ENCODE measurements around the gene TOX2.

TOX2 gene

DNA sequence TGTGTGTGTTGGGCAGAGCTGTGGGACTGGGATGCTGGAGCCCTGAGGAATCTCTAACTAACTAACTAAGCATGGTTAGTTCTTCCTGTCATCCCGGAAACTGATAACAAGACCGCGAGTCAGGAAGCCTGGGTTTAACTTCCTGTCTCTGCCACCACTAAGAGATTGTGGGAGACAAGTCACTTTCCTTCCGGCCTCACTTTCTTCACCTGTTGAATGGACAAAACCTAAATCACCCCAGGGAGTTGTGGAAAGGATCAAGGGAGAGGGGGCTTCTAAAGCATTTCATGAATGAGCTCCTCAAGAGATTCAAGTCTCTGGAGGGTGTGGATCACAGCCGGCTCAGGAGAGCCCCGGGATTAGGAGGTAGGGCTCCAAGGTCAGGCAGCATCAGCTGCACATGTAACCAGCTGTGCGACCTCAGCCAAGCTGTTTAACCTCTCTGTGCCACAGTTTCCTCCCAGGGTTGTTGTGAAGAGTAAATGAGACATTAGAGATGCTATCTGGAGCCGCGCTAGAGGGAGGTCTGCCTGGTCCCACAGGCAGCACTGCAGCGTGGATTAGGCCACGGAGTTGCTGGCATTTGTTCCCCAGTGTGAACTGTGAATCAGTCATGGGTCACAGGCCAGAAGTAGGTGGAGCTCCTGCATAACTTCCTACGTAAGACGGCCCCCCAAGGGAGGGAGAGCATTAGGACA, 105.1 kb downstream of the TOX2 start:
- no peak for DNase-seq (ENCODE audit: low read depth)

DNA sequence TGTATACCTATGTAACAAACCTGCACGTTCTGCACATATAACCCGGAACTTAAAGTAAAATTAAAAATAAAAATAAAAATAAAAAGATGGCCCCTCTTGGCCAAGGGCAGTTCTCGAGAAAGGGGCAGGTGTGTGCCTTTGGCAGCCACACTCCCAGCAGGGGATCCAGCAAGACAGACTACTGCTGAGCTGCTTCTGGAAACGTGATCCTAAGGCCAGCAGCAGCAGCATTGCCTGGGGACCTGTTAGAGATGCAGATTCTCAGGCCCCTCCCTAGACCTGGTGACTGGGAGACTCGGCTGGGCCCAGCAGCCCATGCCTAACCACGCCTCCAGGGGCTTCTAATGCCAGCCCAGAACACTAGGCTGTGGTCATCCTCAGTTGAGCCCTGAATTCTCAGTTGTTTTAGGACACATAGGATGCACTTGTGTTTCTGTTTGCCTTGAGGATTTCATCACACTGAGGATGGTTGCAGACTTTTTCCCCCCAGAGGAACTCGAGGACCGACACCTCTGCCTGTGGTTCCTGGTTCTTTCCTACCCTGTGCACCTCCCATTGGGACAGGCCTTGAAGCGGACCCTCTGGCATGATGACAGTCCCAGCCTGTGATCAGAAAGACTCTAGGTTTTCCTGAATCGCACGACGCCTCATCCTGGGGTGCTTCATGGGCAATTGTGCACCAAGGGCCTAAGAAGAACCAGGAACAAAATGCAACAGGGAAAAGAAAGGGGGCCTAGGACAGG, 105.9 kb downstream of the TOX2 start:
- DNase-seq (ENCODE audit: low read depth) = no peak

GRCh38 chr20:44021186-44021585, 106.5 kb downstream of the TOX2 start:
- DNase-seq (ENCODE audit: low read depth) = no peak

DNA sequence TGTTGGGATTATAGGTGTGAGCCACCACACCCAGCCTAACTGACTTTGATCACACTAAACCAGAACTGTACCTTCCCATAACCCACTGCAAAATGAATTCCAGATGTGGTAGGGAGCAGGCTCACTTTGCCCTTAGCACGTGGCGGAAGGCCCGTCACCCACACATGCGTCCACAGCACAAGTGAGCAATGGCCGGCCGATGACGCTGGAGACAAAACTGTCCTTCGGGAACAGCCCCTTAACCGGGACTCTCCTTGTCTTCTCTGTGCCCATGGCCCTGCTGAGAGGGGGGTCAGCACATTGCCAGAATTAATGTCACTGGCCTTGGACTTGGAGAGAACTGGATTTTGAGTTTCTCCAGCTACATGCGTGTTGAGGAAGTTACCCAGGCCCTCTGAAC, 107.2 kb downstream of the TOX2 start:
- no peak for DNase-seq (ENCODE audit: low read depth)

GRCh38 chr20:44022464-44022863, 107.8 kb downstream of the TOX2 start:
- no peak for DNase-seq (ENCODE audit: low read depth)

- DNase-seq (ENCODE audit: low read depth) = no peak
These were observed 109.1 kb downstream of the TOX2 start for GRCh38 chr20:44023515-44024371.

- no peak for DNase-seq (ENCODE audit: low read depth)
These were observed 110.3 kb downstream of the TOX2 start for GRCh38 chr20:44024820-44025580.

DNA sequence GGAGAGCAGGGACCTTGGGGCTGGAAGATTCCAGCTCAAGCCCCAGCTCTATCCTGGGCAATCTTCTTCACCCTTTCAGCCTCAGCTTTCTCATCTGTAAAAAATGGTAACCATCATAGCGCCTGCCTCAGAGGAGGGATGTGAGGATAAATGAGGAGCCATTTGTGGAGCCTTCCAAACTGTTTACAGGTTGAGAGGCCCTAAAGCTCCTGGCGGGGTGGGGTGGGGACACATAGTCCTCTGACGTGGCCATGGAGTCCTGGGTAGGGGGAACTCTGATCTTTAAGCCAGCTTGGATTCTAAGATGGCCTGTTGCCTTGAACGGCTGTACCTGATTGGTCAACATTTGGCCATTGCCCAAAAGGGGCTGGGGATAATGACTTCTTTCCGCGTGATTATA, 111.1 kb downstream of the TOX2 start:
- no peak for DNase-seq (ENCODE audit: low read depth)

- no peak for DNase-seq (ENCODE audit: low read depth)
These were observed 112.1 kb downstream of the TOX2 start for GRCh38 chr20:44026647-44027342.

- no peak for DNase-seq (ENCODE audit: low read depth)
These were observed 112.8 kb downstream of the TOX2 start for GRCh38 chr20:44027343-44028002.

DNA sequence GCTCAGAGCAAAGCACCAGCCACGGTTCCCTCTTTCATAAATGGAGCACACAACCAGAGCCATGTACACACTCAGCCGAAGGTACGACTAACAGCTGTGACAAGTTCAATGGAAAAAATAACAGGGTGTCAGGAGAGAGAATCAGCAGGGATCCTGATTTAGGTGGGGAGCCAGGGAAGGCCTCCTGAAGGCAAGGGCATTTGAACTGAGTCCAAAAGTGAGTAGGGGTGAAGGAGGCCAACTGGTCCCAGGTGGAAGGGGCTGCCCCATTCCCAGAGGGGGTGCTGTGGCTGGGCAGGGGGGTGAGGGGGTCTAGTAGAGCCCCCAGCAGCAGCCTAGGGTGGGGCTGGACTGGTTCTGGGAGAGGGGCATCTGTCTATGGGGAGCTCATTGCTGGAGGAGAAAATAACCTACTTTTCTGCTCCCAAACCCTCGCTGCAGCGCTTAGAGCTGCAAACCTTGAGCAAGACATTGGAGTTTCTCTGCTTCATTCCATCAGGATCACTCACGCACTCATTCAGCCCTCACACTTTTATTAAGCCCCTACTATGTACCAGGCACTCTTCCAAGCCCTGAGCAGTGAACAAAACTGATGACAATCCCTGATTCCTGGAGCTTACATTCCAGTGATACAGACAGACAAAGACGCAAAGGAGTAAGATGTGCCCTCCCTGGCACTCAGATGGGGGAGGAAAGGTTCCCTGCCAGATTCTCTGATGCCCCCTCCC, 113.5 kb downstream of the TOX2 start:
- DNase-seq (ENCODE audit: low read depth) = no peak

- no peak for DNase-seq (ENCODE audit: low read depth)
These were observed 114.5 kb downstream of the TOX2 start for GRCh38 chr20:44028868-44029847.

DNA sequence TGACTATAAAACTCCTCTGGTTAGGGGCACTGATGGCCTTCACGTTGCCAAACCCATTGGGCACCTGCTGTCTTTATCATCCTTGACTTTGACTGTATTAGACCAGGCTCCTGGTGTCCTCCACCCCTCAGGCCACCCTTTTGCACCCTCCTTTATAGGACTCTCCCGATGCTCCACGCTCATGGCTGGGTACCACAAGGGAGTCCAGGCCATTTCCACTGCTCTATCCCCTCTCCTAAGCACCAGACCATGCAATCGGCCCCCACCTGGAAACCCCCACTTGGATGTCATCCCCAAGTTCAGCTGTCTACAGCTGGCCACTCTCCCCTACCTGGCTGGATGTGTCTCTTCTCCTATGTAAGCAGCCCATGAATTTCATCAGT, 115.2 kb downstream of the TOX2 start:
- DNase-seq (ENCODE audit: low read depth) = no peak

GRCh38 chr20:44030394-44030793, 115.7 kb downstream of the TOX2 start:
- DNase-seq (ENCODE audit: low read depth) = no peak

DNA sequence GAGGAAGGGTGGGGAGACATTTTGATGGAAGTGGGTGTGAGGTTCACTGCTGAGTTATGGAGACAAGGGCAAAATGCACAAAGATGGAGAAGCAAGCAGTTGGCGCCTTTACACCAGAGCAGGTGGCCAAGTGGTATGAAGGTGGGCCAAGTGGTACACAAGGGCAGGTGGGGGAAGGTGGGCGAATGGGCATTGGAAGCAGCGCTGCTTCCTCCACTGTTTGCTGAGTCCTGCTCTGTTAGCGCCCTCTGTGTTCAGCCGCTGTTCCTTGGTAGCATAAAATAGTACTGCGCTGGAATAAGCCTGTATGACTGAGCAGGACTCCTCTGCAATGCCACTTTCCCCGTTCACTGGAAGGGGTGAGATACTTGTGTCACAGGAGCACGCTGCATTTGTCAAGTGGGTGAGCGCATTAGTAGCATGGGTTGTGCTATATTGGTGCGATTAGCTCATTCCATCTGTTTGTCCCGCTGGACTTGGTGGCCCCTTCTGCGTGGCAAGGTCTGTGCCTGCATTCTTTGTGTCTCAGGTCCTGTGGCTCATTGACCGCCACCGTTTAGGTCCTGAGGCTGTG, 116.4 kb downstream of the TOX2 start:
- DNase-seq (ENCODE audit: low read depth) = no peak

GRCh38 chr20:44031781-44032582, 117.3 kb downstream of the TOX2 start:
- DNase-seq (ENCODE audit: low read depth) = no peak

DNA sequence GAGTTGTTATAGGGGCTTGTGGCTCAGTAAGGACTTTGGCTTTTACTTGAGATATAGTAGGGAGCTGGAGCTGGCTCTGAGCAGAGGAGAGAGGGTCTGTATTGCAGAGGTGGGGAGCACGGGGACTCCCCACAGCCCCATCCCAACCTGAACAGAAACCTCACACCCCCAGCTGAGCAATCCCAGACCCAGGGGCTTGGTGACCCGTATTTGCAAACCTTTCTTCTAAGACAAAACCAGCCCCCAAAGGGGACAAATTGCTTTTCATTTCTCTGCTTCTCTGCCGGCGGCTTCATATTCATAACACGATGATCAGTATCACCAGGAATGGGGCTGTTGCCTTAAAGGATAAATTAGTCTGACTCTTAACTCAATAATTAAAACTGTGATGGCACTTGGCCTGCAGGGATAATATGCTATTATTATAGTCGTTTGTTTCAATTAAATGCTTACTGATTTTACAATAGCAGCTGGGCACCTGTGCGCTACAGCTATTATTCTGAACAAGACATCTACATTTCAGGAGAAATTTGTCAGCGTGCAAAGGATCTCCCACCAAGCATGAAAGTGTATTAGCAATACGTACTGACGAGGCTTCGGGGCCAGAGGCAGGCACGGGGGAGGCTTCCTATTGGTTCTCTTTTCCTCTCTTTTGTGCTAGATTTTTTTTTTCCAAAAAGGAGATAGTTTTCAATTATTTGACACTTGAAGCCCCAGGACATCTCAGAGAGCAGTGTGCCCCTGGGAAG, 118.1 kb downstream of the TOX2 start:
- no peak for DNase-seq (ENCODE audit: low read depth)
